ENCODE measurements around the gene CYSLTR2. TPM values are rescaled to one million over a fixed set of nuclear protein-coding genes. Genes with fewer than 3 reads are reported as not detected.

The CYSLTR2 gene
- total and polyA plus RNA-seq, 9 of the 15 experiments (the other 6 are each of a cell fraction or from before 2014, with no cell fraction given), result not detected

DNA sequence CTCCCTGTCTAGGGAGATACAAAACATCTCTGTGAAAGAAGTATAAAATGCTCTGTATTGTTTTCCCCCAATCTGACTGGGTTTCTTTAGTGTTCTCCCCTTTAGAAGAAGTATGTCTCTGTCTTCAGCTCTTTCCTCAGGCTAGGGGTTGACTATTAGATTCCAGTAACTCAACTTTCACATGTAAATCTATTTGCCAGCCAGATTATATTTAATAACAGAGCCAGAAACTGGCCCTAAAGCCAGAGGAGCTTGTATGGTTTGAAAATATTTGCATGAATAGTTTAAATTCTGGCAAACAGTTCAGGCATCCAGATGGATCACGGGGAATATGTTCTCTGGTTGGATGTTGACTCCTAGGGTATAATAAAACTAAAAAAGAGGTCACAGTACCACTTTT, 22.3 kb upstream of the CYSLTR2 start (continued):
- TF ChIP-seq, protein P1, sequence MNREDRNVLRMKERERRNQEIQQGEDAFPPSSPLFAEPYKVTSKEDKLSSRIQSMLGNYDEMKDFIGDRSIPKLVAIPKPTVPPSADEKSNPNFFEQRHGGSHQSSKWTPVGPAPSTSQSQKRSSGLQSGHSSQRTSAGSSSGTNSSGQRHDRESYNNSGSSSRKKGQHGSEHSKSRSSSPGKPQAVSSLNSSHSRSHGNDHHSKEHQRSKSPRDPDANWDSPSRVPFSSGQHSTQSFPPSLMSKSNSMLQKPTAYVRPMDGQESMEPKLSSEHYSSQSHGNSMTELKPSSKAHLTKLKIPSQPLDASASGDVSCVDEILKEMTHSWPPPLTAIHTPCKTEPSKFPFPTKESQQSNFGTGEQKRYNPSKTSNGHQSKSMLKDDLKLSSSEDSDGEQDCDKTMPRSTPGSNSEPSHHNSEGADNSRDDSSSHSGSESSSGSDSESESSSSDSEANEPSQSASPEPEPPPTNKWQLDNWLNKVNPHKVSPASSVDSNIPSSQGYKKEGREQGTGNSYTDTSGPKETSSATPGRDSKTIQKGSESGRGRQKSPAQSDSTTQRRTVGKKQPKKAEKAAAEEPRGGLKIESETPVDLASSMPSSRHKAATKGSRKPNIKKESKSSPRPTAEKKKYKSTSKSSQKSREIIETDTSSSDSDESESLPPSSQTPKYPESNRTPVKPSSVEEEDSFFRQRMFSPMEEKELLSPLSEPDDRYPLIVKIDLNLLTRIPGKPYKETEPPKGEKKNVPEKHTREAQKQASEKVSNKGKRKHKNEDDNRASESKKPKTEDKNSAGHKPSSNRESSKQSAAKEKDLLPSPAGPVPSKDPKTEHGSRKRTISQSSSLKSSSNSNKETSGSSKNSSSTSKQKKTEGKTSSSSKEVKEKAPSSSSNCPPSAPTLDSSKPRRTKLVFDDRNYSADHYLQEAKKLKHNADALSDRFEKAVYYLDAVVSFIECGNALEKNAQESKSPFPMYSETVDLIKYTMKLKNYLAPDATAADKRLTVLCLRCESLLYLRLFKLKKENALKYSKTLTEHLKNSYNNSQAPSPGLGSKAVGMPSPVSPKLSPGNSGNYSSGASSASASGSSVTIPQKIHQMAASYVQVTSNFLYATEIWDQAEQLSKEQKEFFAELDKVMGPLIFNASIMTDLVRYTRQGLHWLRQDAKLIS (CRISPR knock-in tag; IDR thresholded peaks at IDR 0.05), result no peak
- TF ChIP-seq ZNF324 (CRISPR knock-in tag; IDR thresholded peaks at IDR 0.05), result no peak
- TF ChIP-seq GABPB2 (CRISPR knock-in tag; conservative IDR thresholded peaks at IDR 0.05), result no peak
- no peak for TF ChIP-seq HNRNPLL (IDR thresholded peaks at IDR 0.05; ENCODE audit: low read depth, low read length, poor library complexity, severe bottlenecking)
- no peak for TF ChIP-seq ZNF134 (CRISPR knock-in tag; conservative IDR thresholded peaks at IDR 0.05)

DNA sequence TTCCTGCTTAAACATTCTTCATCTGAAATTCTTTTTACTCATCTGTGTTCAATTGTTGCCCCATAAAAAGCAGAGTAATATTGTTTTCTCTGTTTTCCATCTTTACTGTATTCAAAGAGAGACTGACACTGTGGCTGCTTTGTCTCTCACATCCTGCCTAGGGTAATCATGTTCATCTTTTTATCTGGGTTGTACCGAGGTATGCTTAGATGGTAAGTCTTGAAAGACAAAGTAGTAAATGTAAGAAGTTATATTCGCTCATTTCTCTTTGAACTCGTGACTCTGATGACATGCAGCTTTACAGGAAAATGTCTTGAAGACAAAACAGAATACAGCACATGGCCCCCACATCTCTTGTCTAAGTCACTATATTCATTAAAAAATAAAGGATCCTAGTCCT, 20.0 kb upstream of the CYSLTR2 start:
- H3K9me1 ChIP-seq (ENCODE audit: control insufficient read depth, insufficient read depth, low read length), result no peaks in the 10 kb centered on the region
- no peaks in the 10 kb centered on the region for H3K79me2 ChIP-seq (ENCODE audit: control insufficient read depth, insufficient read depth, low read length)
- no peak for FAIRE-seq
- H3K27ac ChIP-seq (ENCODE audit: extremely low read depth, low read depth, low read length), result no peak overlapping the region
- no peaks in the 10 kb centered on the region for H3K27me3 ChIP-seq (ENCODE audit: control insufficient read depth in 2 of 2, insufficient read depth in 2 of 2, low read length in 2 of 2)
- DNase-seq (ENCODE audit: extremely low read depth in 1 of 4, low spot score in 3 of 4), result no peak
- in situ Hi-C loops (cut with MboI), result no loop called here
- no peak overlapping the region for H2AFZ ChIP-seq (ENCODE audit: low read depth, low read length)
- H3K4me3 ChIP-seq, result no peak overlapping the region
- 15% methylated on average over 3 of the region's 3 CpGs for WGBS (ENCODE audit: insufficient coverage, low coverage, missing lambda C conversion rate)
- no peaks in the 10 kb centered on the region for H4K20me1 ChIP-seq (replicated peaks; ENCODE audit: control insufficient read depth, insufficient read depth, low read length)
- no peaks in the 10 kb centered on the region for H3K36me3 ChIP-seq (ENCODE audit: control insufficient read depth, insufficient read depth, low read length)
- H3K4me2 ChIP-seq (ENCODE audit: insufficient read depth, low read length), result no peak overlapping the region
- intact Hi-C loops (cut with micrococcal nuclease), result no loop called here
- H3K9me3 ChIP-seq (replicated peaks; ENCODE audit: control insufficient read depth, insufficient read depth, low read depth, low read length), result no peaks in the 10 kb centered on the region
- ChIA-PET POLR2A (no interaction called here), CTCF (ENCODE audit: low intra/inter-chr PET ratio) (no interaction called here)
- H3K9ac ChIP-seq (ENCODE audit: insufficient read depth in 1 of 2, low read depth in 2 of 2, low read length in 2 of 2), result no peak overlapping the region
- no peaks in the 10 kb centered on the region for H3K4me1 ChIP-seq (replicated peaks in 1 of 2; ENCODE audit: control insufficient read depth in 2 of 2, insufficient read depth in 2 of 2, low read length in 2 of 2)
- BruUV-seq (replicated peaks), result no TSS peak
- ATAC-seq, result no peak
- TF ChIP-seq ELF1 (tag; IDR thresholded peaks at IDR 0.05) (no peak), RAD51 (IDR thresholded peaks at IDR 0.05; ENCODE audit: borderline replicate concordance, low read depth) (no peak), PRMT5 (CRISPR knock-in tag; IDR thresholded peaks at IDR 0.05) (no peak), CHD1 (IDR thresholded peaks at IDR 0.05; ENCODE audit: low read length) (no peak), SUPT5H (IDR thresholded peaks at IDR 0.05) (no peak), KDM5B (IDR thresholded peaks at IDR 0.05; ENCODE audit: insufficient replicate concordance, low read depth, low read length) (no peak), ZC3H4 (CRISPR knock-in tag; IDR thresholded peaks at IDR 0.05; ENCODE audit: borderline replicate concordance) (no peak), SMARCA4 (IDR thresholded peaks at IDR 0.05) (no peak), ERF (CRISPR knock-in tag; IDR thresholded peaks at IDR 0.05) (no peak)
- TF ChIP-seq, protein P2, sequence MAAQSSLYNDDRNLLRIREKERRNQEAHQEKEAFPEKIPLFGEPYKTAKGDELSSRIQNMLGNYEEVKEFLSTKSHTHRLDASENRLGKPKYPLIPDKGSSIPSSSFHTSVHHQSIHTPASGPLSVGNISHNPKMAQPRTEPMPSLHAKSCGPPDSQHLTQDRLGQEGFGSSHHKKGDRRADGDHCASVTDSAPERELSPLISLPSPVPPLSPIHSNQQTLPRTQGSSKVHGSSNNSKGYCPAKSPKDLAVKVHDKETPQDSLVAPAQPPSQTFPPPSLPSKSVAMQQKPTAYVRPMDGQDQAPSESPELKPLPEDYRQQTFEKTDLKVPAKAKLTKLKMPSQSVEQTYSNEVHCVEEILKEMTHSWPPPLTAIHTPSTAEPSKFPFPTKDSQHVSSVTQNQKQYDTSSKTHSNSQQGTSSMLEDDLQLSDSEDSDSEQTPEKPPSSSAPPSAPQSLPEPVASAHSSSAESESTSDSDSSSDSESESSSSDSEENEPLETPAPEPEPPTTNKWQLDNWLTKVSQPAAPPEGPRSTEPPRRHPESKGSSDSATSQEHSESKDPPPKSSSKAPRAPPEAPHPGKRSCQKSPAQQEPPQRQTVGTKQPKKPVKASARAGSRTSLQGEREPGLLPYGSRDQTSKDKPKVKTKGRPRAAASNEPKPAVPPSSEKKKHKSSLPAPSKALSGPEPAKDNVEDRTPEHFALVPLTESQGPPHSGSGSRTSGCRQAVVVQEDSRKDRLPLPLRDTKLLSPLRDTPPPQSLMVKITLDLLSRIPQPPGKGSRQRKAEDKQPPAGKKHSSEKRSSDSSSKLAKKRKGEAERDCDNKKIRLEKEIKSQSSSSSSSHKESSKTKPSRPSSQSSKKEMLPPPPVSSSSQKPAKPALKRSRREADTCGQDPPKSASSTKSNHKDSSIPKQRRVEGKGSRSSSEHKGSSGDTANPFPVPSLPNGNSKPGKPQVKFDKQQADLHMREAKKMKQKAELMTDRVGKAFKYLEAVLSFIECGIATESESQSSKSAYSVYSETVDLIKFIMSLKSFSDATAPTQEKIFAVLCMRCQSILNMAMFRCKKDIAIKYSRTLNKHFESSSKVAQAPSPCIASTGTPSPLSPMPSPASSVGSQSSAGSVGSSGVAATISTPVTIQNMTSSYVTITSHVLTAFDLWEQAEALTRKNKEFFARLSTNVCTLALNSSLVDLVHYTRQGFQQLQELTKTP (IDR thresholded peaks at IDR 0.05; ENCODE audit: low read depth in 1 of 2, partially characterized antibody in 2 of 2), result no peak

All from K562 (cell line).